ENCODE data around the gene RPS16.

GRCh38 chr19:39438270-39438934, 2.7 kb upstream of the RPS16 start:
- TF ChIP-seq PHF8 (conservative IDR thresholded peaks at IDR 0.05; ENCODE audit: low read depth, low read length), result no peak
- no peak for TF ChIP-seq EP300 (IDR thresholded peaks at IDR 0.05; ENCODE audit: borderline replicate concordance in 1 of 2, low read depth in 2 of 2, low read length in 2 of 2)
- TF ChIP-seq CHD1 (IDR thresholded peaks at IDR 0.05; ENCODE audit: low read depth, low read length), result no peak
- TF ChIP-seq SUZ12 (IDR thresholded peaks at IDR 0.05; ENCODE audit: low read length), result no peak

All from H1 (cell line).